NCI-H2227 (cell line): Measurements from ENCODE around the gene MPHOSPH6.
"Not testable (repeated sequence)": the region's sequence is repeated elsewhere in the genome, so short reads cannot be mapped to it uniquely, and the experiment has no call there.

Source experiments
- DNase-seq: peaks from one replicate; lab custom pipeline; 2025; ENCODE audit not compliant: unreplicated experiment; lab: John Stamatoyannopoulos, UW

MPHOSPH6 gene

GRCh38 chr16:82124651-82125050 is 45.4 kb downstream of the MPHOSPH6 start:
- DNase-seq, result no peak

- DNase-seq, result no peak
Observed at GRCh38 chr16:82119405-82119804, 50.6 kb downstream of the MPHOSPH6 start.

GRCh38 chr16:82118749-82119148 is 51.3 kb downstream of the MPHOSPH6 start:
- DNase-seq, result no peak

- DNase-seq, result no peak
Observed at GRCh38 chr16:82116535-82116934, 53.5 kb downstream of the MPHOSPH6 start.

- DNase-seq, result no peak
Observed at GRCh38 chr16:82113741-82114140, 56.3 kb downstream of the MPHOSPH6 start.

- no peak for DNase-seq
Observed at GRCh38 chr16:82111944-82112343, 58.1 kb downstream of the MPHOSPH6 start.

GRCh38 chr16:82109266-82109665 is 60.8 kb downstream of the MPHOSPH6 start:
- not testable (repeated sequence) for DNase-seq

GRCh38 chr16:82108774-82109173 is 61.2 kb downstream of the MPHOSPH6 start:
- DNase-seq, result no peak

- no peak for DNase-seq
Observed at GRCh38 chr16:82108100-82108499, 61.9 kb downstream of the MPHOSPH6 start.

- DNase-seq, result no peak
Observed at GRCh38 chr16:82105107-82105506, 64.9 kb downstream of the MPHOSPH6 start.
